Stimulated activated CD8-positive, alpha-beta memory T cell treated with anti-CD3 and anti-CD28 coated beads, Interleukin-4, amount 100 ng/mL, for 4 hours (primary cell): Measurements from ENCODE around the gene SLC35A4.
"Not testable (repeated sequence)": the region's sequence is repeated elsewhere in the genome, so short reads cannot be mapped to it uniquely, and the experiment has no call there.

Source experiments
- DNase-seq, 2 donors: peaks; one replicate each; pipeline ENCODE4 v3.0.0-alpha.2; 2020; ENCODE audit warnings: low read depth in 2 of 2, low spot score in 1 of 2

Gene SLC35A4

GRCh38 chr5:140557965-140558364, 6.7 kb upstream of the SLC35A4 start:
- no peak for DNase-seq

GRCh38 chr5:140558542-140558941, 6.1 kb upstream of the SLC35A4 start:
- DNase-seq: no peak

GRCh38 chr5:140560227-140560626, 4.4 kb upstream of the SLC35A4 start:
- no peak for DNase-seq

- DNase-seq: no peak
Measured at GRCh38 chr5:140561753-140562523, 2.7 kb upstream of the SLC35A4 start.

GRCh38 chr5:140563596-140563995, 1.0 kb upstream of the SLC35A4 start:
- no peak for DNase-seq

- DNase-seq: no peak
Measured at GRCh38 chr5:140565024-140565779, 574 bp downstream of the SLC35A4 start.

GRCh38 chr5:140565780-140566095, 1.1 kb downstream of the SLC35A4 start:
- no peak for DNase-seq

- no peak for DNase-seq
Measured at GRCh38 chr5:140566665-140567064, 2.0 kb downstream of the SLC35A4 start.

GRCh38 chr5:140567136-140567818, 2.6 kb downstream of the SLC35A4 start:
- no peak for DNase-seq

GRCh38 chr5:140567871-140568270, 3.2 kb downstream of the SLC35A4 start:
- no peak for DNase-seq

GRCh38 chr5:140568443-140569063, 3.9 kb downstream of the SLC35A4 start:
- DNase-seq: no peak

GRCh38 chr5:140569197-140569596, 4.6 kb downstream of the SLC35A4 start:
- DNase-seq: no peak

GRCh38 chr5:140570058-140570457, 5.4 kb downstream of the SLC35A4 start:
- no peak for DNase-seq

- no peak for DNase-seq
Measured at GRCh38 chr5:140570488-140570887, 5.9 kb downstream of the SLC35A4 start.

GRCh38 chr5:140571105-140571504, 6.5 kb downstream of the SLC35A4 start:
- DNase-seq: no peak

- no peak for DNase-seq
Measured at GRCh38 chr5:140573683-140574082, 9.1 kb downstream of the SLC35A4 start.

GRCh38 chr5:140574165-140574564, 9.5 kb downstream of the SLC35A4 start:
- no peak for DNase-seq

- DNase-seq: no peak
Measured at GRCh38 chr5:140575309-140575708, 10.7 kb downstream of the SLC35A4 start.

GRCh38 chr5:140576776-140577201, 12.2 kb downstream of the SLC35A4 start:
- DNase-seq: no peak

- not testable (repeated sequence) for DNase-seq
Measured at GRCh38 chr5:140579188-140579747, 14.6 kb downstream of the SLC35A4 start.

GRCh38 chr5:140587495-140587894, 22.9 kb downstream of the SLC35A4 start:
- DNase-seq: no peak
